Cardiac fibroblast (primary cell): Measurements from ENCODE around the gene USP12.

Experiments
- DNase-seq, 2 donors: peaks; one replicate each; pipeline versions ENCODE4 v3.0.0 to v3.0.0-alpha.2; 2010; ENCODE audit warnings: low read depth in 2 of 2
- H3K4me3 ChIP-seq, 2 donors: replicated peaks in 1 of 2; 1 replicate in 1 of 2; 2 replicates in 1 of 2; pipeline ENCODE4 v1.5.1; 2011; ENCODE audit warnings: low read depth in 2 of 2, low read length in 2 of 2, mild to moderate bottlenecking in 2 of 2, moderate library complexity in 1 of 2
- TF ChIP-seq, protein P1 (sequence below): IDR thresholded peaks from one replicate; pipeline ENCODE4 v1.5.1; 2011; ENCODE audit warnings: low read depth, mild to moderate bottlenecking, low read length, inconsistent platforms

The USP12 gene

DNA sequence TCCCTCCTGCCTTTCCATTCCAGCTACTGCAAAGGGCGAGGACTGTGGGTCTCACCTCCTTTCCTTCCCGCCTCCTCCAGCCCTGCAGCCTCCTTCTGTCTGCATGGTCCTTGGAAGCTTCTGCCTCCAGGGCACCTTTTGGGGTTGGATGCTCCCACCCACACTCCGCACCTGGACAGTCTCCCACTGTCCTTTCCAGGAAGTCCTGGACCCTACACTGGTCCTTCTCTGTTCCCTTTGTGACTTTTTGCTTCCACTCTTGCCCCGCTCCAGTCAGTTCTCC, 130.8 kb downstream of the USP12 start:
- TF ChIP-seq, protein P1, sequence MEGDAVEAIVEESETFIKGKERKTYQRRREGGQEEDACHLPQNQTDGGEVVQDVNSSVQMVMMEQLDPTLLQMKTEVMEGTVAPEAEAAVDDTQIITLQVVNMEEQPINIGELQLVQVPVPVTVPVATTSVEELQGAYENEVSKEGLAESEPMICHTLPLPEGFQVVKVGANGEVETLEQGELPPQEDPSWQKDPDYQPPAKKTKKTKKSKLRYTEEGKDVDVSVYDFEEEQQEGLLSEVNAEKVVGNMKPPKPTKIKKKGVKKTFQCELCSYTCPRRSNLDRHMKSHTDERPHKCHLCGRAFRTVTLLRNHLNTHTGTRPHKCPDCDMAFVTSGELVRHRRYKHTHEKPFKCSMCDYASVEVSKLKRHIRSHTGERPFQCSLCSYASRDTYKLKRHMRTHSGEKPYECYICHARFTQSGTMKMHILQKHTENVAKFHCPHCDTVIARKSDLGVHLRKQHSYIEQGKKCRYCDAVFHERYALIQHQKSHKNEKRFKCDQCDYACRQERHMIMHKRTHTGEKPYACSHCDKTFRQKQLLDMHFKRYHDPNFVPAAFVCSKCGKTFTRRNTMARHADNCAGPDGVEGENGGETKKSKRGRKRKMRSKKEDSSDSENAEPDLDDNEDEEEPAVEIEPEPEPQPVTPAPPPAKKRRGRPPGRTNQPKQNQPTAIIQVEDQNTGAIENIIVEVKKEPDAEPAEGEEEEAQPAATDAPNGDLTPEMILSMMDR: no peak
- no peak for DNase-seq

DNA sequence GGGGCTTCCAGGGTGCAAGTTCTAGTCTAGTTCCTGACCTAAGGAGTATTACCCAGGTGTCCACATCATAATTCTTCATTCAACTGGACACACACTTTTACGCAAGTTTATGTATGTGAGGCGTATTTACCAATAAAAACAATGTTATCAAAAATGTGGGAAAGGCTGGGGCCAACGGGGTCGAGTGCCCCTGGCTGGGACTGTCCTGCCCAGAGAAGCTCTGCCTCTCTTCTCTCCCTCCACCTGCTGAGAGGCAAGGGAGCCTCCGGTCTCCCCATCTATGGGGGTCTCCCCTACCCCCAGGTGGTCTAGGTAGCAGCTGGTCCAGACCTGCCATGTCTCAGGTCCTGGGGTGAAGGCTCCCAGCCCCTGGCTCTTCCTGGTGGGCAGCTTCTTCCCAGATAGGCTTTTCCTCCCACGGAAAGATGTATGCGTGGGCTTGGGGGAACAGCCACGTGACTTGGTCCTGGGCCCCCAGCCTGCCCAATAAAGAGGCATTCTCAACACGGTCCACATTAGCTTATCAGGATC, 132.4 kb downstream of the USP12 start:
- TF ChIP-seq, protein P1: no peak
- no peak overlapping the region for H3K4me3 ChIP-seq
- no peak for DNase-seq

More for the DNA sequence above, 130.8 kb downstream of the USP12 start:
- H3K4me3 ChIP-seq: no peak overlapping the region

DNA sequence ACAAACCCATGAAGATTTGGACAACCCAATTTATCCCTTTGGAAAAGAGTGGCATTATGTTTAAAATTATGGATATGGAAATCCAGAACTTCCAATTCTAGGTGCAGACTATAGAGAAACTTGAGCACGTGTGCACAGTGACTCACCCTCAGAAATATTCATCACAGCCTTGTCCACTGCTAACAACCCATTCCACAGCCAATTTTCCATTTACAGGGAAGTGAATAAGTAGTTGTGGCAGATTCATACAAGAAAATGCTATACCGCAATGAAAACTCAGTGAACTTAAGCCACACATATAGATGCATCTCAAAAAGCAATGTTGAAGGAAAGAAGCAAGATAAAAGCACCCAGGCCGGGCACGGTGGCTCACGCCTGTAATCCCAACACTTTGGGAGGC, 133.3 kb downstream of the USP12 start:
- peak; percentile 65 to 78 for DNase-seq
- TF ChIP-seq, protein P1: no peak
- no peak overlapping the region for H3K4me3 ChIP-seq

DNA sequence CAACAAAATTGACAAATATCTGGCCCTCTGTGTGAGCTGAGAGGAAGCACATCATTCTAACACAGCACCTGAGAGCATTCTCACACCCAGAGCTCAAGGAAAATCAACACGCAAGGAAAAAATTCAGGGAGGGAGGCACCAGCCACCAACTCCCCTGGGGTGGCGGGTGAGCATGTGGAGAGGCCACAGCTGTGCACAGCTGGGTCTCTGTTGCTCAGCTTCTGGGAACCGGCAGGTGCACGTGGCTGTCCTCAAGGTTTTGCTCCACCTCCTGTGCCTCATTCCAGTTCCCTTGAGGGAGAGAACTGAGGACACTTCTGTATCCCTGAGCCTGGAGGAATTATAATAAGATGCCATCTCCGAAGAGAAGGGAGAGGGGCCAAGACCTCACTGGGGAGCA, 134.0 kb downstream of the USP12 start:
- TF ChIP-seq, protein P1: no peak
- no peak for DNase-seq
- no peak overlapping the region for H3K4me3 ChIP-seq

DNA sequence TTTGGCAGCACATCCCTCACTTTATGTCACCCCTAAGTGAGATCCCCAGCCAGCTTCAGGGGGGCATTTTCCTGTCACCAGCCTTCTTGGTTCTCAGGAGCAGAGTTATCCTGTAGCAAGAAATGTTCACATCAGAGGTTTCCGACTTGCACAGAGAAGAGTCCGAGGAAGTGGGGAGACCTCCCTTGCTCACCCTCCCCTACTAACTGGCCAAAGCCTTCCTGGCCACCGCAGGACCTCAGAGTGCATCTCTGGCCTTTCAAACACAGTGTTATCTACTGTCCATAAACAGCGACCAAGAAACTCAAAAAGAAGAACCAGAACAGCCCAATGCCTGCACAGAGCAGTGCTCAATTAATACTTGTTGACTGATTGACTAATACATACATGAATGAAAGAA, 134.4 kb downstream of the USP12 start:
- no peak overlapping the region for H3K4me3 ChIP-seq
- DNase-seq: no peak
- TF ChIP-seq, protein P1: no peak

DNA sequence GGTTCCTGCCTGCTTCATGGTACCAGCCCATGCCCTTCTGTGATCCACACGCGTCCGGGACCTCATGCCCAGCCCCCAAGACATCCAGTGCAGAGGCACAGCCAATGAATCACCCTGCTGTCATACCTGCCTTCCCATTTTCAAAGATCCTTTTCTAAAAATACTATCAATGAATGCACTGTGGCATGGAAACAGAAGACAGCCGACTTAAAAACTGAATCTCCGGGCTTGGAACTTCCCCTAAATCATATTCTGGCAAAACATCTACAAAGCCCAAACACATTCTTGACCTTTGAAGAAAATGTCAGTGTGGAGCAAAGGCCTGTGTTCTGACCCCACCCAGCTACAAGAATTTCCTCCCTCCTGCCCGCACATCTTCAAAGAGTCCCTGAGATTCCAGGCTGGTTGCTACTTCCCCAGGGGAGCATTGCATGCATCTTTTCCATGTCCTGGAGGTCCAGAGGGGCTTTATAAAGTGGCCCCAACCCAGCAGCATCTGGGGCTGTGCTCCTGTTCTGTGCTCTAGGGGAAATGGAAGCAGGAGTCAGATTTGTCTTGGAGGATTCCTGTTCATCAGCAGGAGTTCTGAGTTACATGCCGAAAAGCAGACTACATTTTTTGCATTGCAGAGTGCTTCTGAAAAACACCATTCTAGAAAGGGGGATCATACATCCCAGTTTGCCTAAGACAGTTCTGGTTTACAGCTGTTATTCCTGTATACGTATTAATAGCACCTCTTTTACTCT, 135.2 kb downstream of the USP12 start:
- TF ChIP-seq, protein P1: no peak
- peak; percentile 39 to 56 for DNase-seq
- no peak overlapping the region for H3K4me3 ChIP-seq

DNA sequence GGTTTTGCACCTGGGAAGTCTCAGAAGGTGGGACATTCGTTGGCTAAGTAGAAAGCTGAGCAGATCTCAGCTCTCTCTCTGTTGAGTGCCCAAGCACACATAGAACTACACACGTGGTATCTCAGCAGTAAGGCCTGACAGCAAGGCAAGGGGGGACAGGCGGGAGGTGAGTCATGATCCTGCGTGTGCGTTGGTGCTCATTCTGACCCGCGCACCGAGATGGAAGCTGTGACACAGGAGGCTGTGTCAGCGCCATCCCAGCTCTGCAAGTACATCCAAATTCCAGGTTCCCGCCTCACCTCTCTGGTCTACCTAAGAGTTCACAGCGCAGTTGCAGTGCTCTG, 135.7 kb downstream of the USP12 start:
- TF ChIP-seq, protein P1: no peak
- H3K4me3 ChIP-seq: no peak overlapping the region
- peak; percentile 24 to 60 for DNase-seq
